Adipocyte (in vitro differentiated cells): ENCODE measurements around the gene SEL1L.
A peak's percentile ranks its signal among the peaks of the same experiment; 100 is the strongest.

Experiments
- DNase-seq: peaks from one replicate; pipeline ENCODE4 v3.0.0-alpha.2; 2015; ENCODE audit warnings: low read depth
- H3K27me3 ChIP-seq: replicated peaks from 2 replicates; pipeline ENCODE4 v1.7.0; 2013; ENCODE audit warnings: mild to moderate bottlenecking, low read length, moderate library complexity; ENCODE audit not compliant: control insufficient read depth, insufficient read depth
- H3K36me3 ChIP-seq: 2 replicates; pipeline ENCODE4 v1.7.0; 2013; ENCODE audit warnings: low read length, mild to moderate bottlenecking, moderate library complexity; ENCODE audit not compliant: control insufficient read depth, insufficient read depth, severe bottlenecking
- H3K4me1 ChIP-seq: 2 replicates; pipeline ENCODE4 v1.7.0; 2013; ENCODE audit warnings: mild to moderate bottlenecking, low read length, moderate library complexity; ENCODE audit not compliant: control insufficient read depth, insufficient read depth
- H3K4me3 ChIP-seq: 2 replicates; pipeline ENCODE4 v1.7.0; 2013; ENCODE audit warnings: mild to moderate bottlenecking, low read length, moderate library complexity
- H3K9ac ChIP-seq: 2 replicates; pipeline ENCODE4 v1.7.0; 2013; ENCODE audit warnings: mild to moderate bottlenecking, low read length, moderate library complexity
- H3K9me3 ChIP-seq: 2 replicates; pipeline ENCODE4 v1.7.0; 2013; ENCODE audit warnings: mild to moderate bottlenecking, low read length, moderate library complexity; ENCODE audit not compliant: control insufficient read depth

SEL1L gene

DNA sequence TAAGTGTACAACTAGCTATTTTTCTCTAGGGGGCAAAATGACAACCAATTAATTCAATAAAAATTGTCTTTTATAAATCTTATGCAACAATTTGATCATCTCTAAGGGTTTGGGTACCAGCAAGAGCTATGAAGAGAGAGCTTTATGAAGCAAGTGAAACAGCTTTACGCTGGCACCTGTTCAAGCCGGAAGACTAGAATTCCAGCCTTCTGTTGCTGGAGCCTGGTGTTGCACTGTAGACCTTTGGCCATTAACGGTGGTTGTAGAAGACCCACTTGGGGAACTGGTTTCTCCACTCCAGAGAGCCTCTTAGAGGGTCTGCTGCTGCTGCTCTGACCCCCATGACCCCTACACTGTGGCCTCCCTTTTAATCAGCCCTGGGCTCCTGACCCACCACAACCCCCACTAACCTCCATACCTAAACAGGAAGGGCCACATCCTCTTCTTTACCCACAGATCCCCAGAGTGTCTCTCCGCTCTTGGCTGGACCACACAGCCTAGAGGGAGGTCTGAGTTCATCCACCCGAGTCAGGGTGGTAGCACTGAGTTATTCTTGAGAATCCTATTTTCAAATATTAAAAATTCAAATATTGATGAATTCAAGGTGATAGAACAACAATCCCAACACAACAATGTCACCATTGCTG lies 79.0 kb downstream of the SEL1L start:
- Histone ChIP-seq H3K4me1 (peaks cover 11% of the 10 kb centered on the region), H3K27me3 (peaks cover 9% of the 10 kb centered on the region), H3K4me3 (no peak overlapping the region), H3K36me3 (no peaks in the 10 kb centered on the region), H3K9me3 (no peaks in the 10 kb centered on the region), H3K9ac (no peak overlapping the region)
- DNase-seq = no peak

DNA sequence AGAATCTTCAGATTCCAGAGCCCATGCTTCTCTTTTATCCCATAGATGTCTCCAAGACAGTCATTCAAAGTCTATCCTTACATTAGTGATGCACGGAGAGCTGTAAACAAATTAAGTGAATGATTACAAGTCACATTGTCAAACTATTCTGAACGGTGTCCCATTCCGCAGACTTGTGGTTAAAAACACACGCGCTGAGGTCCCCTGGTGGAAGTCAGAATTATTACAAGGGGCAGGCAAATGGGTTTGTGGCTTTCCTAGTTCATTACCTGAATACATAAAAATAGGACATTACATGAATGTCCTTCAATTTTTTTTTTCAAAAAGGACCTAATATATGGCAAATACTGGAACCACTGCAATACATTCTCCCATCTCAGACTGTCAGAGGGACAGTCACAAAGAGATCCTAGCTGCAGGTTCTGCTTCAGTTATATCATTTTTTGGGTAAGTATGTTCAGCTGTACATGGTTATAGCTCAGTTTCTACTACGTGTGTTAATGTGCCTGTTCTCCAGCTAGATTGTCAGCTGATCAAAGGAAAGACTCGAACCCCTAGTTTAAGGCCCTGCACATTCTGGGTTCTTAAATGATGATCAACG lies 80.4 kb downstream of the SEL1L start:
- Histone ChIP-seq H3K9me3 (no peaks in the 10 kb centered on the region), H3K9ac (no peak overlapping the region), H3K4me1 (peaks cover 22% of the 10 kb centered on the region), H3K36me3 (no peaks in the 10 kb centered on the region), H3K27me3 (peaks cover 13% of the 10 kb centered on the region), H3K4me3 (no peak overlapping the region)
- DNase-seq = peak; percentile 80

DNA sequence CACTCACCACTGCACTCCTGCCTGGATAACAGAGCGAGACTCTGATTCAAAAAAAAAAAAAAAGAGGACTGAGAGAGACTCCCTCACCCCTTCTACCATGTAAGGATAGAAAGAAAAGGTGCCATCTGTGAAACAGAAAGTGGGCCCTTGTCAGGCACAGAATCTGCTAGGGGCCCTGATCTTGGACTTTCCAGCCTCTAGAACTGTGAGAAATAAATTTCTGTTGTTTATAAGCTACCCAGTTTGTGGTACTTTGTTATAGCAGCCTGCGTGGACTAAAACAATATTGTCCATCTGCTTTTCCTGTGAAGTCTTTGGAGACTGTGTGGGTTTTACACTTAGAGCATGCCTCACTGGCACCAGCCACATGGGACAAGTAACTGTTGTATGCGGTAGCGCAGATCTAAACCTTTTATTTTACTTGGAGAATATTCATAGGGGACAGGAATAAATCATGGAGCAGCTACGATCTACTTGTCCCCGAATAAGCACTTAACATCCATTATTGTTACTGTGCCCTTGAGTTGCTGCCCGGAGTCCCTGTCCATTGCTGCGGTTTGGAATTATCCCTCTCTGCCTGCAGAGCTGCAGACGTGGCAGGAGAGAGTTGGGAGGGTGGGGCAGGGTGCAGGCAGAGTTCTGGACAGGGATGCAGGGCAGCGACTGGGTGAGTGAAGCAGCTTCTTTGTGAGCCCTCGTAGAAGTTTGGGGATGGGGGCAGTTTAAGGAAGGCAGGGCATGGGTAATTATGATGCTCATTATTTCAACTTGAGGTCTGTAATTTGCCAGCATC lies 81.1 kb downstream of the SEL1L start:
- no peak overlapping the region for H3K9ac ChIP-seq
- H3K27me3 ChIP-seq = peaks cover 14% of the 10 kb centered on the region
- H3K4me3 ChIP-seq = no peak overlapping the region
- peaks cover 22% of the 10 kb centered on the region for H3K4me1 ChIP-seq
- no peaks in the 10 kb centered on the region for H3K36me3 ChIP-seq
- no peak for DNase-seq
- no peaks in the 10 kb centered on the region for H3K9me3 ChIP-seq

DNA sequence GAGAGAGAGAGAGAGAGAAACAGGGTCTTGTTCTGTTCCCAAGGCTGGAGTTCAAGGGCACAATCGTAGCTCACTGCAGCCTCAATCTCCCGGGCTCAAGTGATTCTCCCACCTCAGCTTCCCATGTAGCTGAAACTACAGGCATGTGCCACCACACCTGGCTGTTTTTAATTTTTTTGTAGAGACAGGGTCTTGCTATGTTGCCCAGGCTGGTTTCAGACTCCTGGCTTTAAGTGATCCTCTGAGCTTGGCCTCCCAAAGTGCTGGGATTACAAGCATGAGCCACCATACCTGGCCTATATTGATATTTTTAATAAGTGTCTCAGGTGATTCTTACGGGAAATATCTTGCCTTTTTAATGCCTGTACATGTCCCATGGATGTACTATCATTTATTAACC lies 82.7 kb downstream of the SEL1L start:
- no peak for DNase-seq
- Histone ChIP-seq H3K4me1 (peaks cover 31% of the 10 kb centered on the region), H3K9ac (no peak overlapping the region), H3K4me3 (no peak overlapping the region), H3K9me3 (no peaks in the 10 kb centered on the region), H3K36me3 (no peaks in the 10 kb centered on the region), H3K27me3 (peaks cover 14% of the 10 kb centered on the region)

DNA sequence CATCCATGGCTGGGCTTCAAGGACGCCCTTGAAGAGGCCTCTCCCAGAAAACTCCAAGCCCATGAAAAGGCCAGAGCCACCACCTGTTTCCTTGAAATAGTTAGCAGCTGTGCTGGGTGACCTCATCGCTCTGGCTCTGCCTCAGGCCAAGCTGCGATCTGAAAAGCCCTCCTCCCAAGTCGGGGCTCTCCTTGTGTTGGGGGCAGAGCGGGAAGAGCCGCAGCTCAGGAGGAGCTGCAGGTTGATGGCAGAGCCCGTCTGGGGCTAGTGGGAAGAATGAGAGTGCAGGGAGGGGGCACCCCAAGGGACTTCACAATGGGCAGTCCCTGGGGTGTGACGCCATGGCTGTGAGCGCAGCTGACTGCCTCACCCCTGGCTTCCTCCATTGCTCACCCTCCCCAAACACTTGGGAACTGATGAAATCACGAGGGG lies 83.5 kb downstream of the SEL1L start:
- Histone ChIP-seq H3K36me3 (no peaks in the 10 kb centered on the region), H3K9me3 (no peaks in the 10 kb centered on the region), H3K4me1 (peaks cover 31% of the 10 kb centered on the region), H3K9ac (no peak overlapping the region), H3K4me3 (no peak overlapping the region), H3K27me3 (peaks cover 14% of the 10 kb centered on the region)
- DNase-seq = peak; percentile 44

DNA sequence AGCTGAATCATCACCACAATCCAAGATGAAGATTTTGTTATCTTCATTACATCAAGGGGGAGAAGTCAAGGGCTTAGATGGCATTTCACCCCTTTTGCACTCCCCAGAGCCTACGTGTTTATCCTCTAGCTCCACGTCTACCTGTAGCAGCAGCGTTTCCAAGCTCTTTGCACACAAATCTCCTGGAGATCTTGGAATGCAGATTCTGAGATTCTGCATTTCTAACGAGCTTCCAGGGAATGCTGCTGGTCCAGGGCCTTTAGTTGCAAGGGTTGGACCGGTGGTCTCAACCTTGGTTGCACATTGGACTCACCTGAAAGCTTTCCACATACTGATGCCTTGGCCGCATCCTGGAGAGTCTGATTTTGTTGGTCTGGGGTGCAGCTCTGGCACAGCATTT lies 84.1 kb downstream of the SEL1L start:
- Histone ChIP-seq H3K4me1 (peaks cover 31% of the 10 kb centered on the region), H3K4me3 (peak overlapping the region; percentile 34), H3K9ac (no peak overlapping the region), H3K9me3 (no peaks in the 10 kb centered on the region), H3K36me3 (no peaks in the 10 kb centered on the region), H3K27me3 (peaks cover 14% of the 10 kb centered on the region)
- DNase-seq = no peak

DNA sequence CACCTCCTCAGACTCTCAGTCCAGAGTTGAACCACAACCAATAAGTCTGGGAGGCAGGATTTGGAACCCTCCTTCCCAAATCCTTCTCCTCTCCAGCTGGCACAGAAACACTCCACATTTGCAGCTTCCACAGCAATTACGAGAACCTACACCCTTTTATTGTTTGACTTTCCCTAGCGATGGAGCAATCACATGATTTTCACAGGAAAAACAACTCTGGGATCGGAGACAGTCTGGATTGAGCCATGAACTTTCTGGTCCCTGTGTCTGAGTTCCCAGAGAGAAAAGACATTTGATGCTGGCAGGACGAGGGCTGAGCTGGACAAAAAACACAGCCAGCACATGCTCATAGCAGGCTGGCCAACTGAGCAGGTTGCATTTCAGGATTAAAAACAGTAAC lies 84.5 kb downstream of the SEL1L start:
- H3K9ac ChIP-seq = no peak overlapping the region
- no peak for DNase-seq
- H3K27me3 ChIP-seq = peaks cover 17% of the 10 kb centered on the region
- H3K9me3 ChIP-seq = no peaks in the 10 kb centered on the region
- H3K4me1 ChIP-seq = peaks cover 31% of the 10 kb centered on the region
- peak overlapping the region; percentile 34 for H3K4me3 ChIP-seq
- H3K36me3 ChIP-seq = no peaks in the 10 kb centered on the region

DNA sequence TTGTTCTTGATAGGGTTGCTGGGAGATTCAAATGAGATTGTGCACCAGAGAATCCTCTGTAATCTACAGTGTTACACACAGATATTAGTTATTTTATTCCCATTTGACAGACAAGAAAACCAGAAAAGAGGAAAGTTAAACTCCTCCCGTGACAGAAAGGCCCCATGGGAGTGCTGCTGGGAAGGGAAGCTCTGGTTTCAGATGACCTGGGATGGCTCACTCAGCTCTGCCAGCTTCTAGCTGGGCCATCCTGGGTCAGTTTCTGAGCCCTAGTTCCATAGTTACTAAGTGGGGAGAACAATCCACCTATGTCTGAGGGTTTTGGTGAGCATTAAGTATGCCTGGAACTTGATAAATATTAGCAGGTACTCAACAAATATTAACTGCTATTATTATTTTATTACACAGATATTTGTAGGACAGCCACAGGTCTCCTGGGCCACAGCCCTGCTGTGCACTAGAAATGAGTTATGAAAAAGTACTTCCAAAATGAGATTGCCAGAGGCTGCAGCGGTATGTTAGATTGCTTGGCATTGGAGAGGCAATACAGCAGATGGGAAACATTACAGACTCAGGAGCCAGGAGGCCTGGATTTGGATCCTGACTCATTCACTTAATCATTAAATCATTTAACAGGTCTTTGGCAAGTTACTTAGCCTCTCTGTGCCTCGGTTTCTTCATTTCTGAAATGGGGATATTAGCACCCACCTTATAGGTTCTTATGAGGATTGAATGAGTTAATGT lies 86.5 kb downstream of the SEL1L start:
- Histone ChIP-seq H3K4me3 (no peak overlapping the region), H3K36me3 (no peaks in the 10 kb centered on the region), H3K9me3 (peaks cover 3% of the 10 kb centered on the region), H3K27me3 (peaks cover 27% of the 10 kb centered on the region), H3K4me1 (peaks cover 31% of the 10 kb centered on the region), H3K9ac (no peak overlapping the region)
- DNase-seq = no peak

DNA sequence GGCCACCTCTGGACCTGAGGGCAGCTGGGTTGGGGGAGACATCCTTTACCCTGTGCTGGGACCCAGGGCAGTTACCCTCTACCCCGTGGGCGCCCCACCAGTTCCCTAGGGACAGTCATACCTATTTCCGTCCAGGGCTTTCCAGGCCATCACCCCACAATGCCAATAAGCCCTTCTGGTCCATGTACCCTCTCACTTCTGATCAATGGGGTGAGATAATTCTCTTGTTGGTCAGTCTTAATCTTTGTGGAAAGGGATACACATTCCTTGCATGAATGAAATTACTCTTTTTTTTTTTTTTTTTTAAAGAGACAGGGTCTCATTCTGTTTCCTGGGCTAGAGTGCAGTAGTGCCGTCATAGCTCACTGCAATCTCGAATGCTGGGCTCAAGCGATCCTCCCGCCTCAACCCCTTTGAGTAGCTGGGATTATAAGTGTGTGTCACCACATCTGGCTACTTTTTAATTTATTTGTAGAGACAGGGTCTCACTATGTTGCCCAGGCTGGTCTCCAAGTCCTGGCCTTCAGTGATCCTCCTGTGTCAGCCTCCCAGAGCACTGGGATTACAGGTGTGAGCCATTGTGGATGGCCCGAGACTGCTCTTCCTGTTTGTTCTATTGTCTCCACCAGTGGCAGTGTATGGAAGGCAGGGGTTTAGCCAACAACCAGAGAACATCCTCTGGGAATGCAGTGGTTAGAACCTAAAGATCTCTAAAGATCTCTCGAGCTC lies 87.2 kb downstream of the SEL1L start:
- Histone ChIP-seq H3K36me3 (no peaks in the 10 kb centered on the region), H3K27me3 (peaks cover 33% of the 10 kb centered on the region), H3K9ac (no peak overlapping the region), H3K9me3 (peaks cover 3% of the 10 kb centered on the region), H3K4me1 (peaks cover 31% of the 10 kb centered on the region), H3K4me3 (no peak overlapping the region)
- DNase-seq = no peak

DNA sequence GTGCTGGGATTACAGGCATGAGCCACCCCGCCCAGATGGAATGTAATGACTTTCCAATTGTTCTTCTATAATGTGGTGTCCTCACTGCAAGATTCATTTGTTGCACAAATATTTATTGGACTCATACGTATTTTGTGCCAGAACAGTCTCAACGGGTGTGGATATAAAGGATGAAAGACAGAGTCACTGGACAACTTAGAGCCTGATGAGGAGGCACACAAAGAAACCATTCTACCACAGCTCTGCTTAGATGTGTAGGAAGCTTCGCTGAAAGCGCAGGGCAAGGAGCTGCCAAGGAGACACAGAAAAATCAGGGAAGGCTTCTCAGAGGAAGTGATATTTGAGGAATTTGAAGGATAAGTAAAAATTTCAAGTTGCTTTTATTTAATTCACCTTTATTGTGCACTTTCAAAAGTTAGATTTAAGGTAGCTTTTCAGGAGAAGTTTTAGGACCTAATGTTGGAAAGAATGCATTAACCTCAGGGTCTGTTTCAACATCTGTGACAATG lies 92.0 kb downstream of the SEL1L start:
- H3K9me3 ChIP-seq = peaks cover 3% of the 10 kb centered on the region
- H3K36me3 ChIP-seq = no peaks in the 10 kb centered on the region
- H3K27me3 ChIP-seq = peaks cover 57% of the 10 kb centered on the region
- DNase-seq = no peak
- no peak overlapping the region for H3K9ac ChIP-seq
- no peak overlapping the region for H3K4me3 ChIP-seq
- H3K4me1 ChIP-seq = peaks cover 3% of the 10 kb centered on the region
